Gastroesophageal sphincter (tissue), 4 donors: ENCODE data around the gene FGD5. TPM values are rescaled to one million over a fixed set of nuclear protein-coding genes. Genes with fewer than 3 reads are reported as not detected.

Experiments
- ATAC-seq: fragments of 150-250 bp; one replicate; pipeline ENCODE4 v1.9.1; 2016; ENCODE audit warnings: mild to moderate bottlenecking, moderate library complexity
- H3K27ac ChIP-seq, 4 donors: fragments of 200-600 bp; sonication (generic) in 3 of 4; 1 replicate in 3 of 4; 2 replicates in 1 of 4; pipeline ENCODE4 v1.5.1; 2016 to 2019
- H3K27me3 ChIP-seq: fragments of 200-600 bp; sonication (generic); one replicate; pipeline ENCODE4 v1.5.1; 2019
- H3K36me3 ChIP-seq, 2 donors: fragments of 200-600 bp; sonication (generic); one replicate each; pipeline ENCODE4 v1.5.1; 2019; ENCODE audit warnings: control low read depth in 1 of 2
- H3K4me1 ChIP-seq, 3 donors: fragments of 200-600 bp; sonication (generic); 1 replicate in 2 of 3; 2 replicates in 1 of 3; pipeline ENCODE4 v1.5.1; 2016 to 2019; ENCODE audit warnings: control low read depth in 2 of 3
- H3K4me3 ChIP-seq, 2 donors: fragments of 200-600 bp; sonication (generic); one replicate each; pipeline ENCODE4 v1.5.1; 2019; ENCODE audit warnings: mild to moderate bottlenecking in 1 of 2, moderate library complexity in 1 of 2
- H3K9me3 ChIP-seq, 3 donors: fragments of 200-600 bp; sonication (generic); one replicate each; pipeline ENCODE4 v1.5.1; 2017 to 2019; ENCODE audit warnings: control low read depth in 2 of 3
- CTCF ChIP-seq, 4 experiments: fragments of 200-600 bp in 2 of 4; fragments of 450-650 bp in 2 of 4; sonication (generic) in 1 of 4; IDR thresholded peaks; one replicate each; pipeline ENCODE4 v1.5.1; 2017 to 2019; ENCODE audit warnings: antibody characterized with exemption in 4 of 4, mild to moderate bottlenecking in 2 of 4, moderate library complexity in 2 of 4
- EP300 ChIP-seq: sonication (generic); formaldehyde crosslinking; IDR thresholded peaks from one replicate; pipeline ENCODE4 v1.6.1; 2017; ENCODE audit warnings: antibody characterized with exemption, mild to moderate bottlenecking
- POLR2A ChIP-seq, 2 donors: fragments of 450-650 bp; IDR thresholded peaks; one replicate each; pipeline ENCODE4 v1.6.1; 2017; ENCODE audit warnings: antibody characterized with exemption in 2 of 2, mild to moderate bottlenecking in 2 of 2, moderate library complexity in 1 of 2
- POLR2AphosphoS5 ChIP-seq: sonication (generic); formaldehyde crosslinking; IDR thresholded peaks from one replicate; pipeline ENCODE4 v1.6.1; 2017; ENCODE audit warnings: antibody characterized with exemption
- WGBS, 2 donors: methylation state at CpG; one replicate each; pipeline ENCODE4 v1.1.5; 2018; ENCODE audit warnings: low coverage in 1 of 2; 5-methylcytosine and 5-hydroxymethylcytosine counted together
- total RNA-seq, 4 donors: library from RNA; depleted of rRNA; stranded (reverse); fragments of >200 nt; gene quantifications; one replicate each; pipeline ENCODE4 v1.1.0, GENCODE V29; 2016

The FGD5 gene
- total RNA-seq, 4 donors from 2014 or later, result 16.1 to 18.7 (median 17.3) TPM

GRCh38 chr3:14909250-14909649 is 90.5 kb downstream of the FGD5 start:
- Histone ChIP-seq H3K27ac (no peak overlapping the region), H3K36me3 (peaks cover 0 to 16% of the 10 kb centered on the region in 2 donors), H3K4me3 (no peak overlapping the region), H3K4me1 (peaks cover 0 to 11% (median 0%) of the 10 kb centered on the region in 3 donors), H3K27me3 (peaks cover 13% of the 10 kb centered on the region), H3K9me3 (peaks cover 0 to 10% (median 0%) of the 10 kb centered on the region in 3 donors)
- 69 to 70% methylated on average over 4 to 5 of the region's 5 CpGs for WGBS, 2 donors
- no peak for ATAC-seq
- TF ChIP-seq POLR2AphosphoS5, result no peak
- no peak for TF ChIP-seq EP300
- TF ChIP-seq CTCF (IDR thresholded peaks at IDR 0.05), result no peak
- TF ChIP-seq POLR2A (IDR thresholded peaks at IDR 0.05), result no peak

DNA sequence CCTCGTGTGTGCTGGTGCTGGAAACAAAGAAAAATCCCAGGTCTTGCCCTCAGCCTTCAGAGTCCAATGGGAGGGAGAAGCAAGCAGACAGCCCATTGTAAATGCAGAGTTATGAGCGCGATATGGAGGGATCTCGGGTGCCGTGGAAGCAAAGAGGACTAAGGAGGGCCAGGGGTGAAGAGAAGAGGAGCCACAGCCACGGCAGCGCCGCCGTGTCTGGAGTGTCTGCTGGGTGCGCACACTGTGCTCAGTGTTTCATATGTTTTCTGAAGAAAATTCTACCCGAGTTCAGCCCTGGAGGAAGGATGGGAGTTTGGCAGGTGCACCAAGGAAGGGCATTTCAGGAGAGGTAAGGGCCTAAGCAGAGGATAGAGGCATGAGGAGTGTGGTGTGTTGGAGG is 92.9 kb downstream of the FGD5 start:
- no peaks in the 10 kb centered on the region for H3K9me3 ChIP-seq
- TF ChIP-seq POLR2AphosphoS5 (no peak), EP300 (no peak), POLR2A (IDR thresholded peaks at IDR 0.05) (no peak), CTCF (IDR thresholded peaks at IDR 0.05) (no peak)
- peaks cover 0 to 4% (median 0%) of the 10 kb centered on the region in 3 donors for H3K4me1 ChIP-seq
- 95% methylated on average over 9 of the region's 11 CpGs; no CpG with 5 or more reads in 1 of the 2 donors for WGBS, 2 donors
- H3K4me3 ChIP-seq, result no peak overlapping the region
- ATAC-seq, result no peak
- H3K36me3 ChIP-seq, result peaks cover 0 to 16% of the 10 kb centered on the region in 2 donors
- no peak overlapping the region for H3K27ac ChIP-seq
- H3K27me3 ChIP-seq, result peaks cover 13% of the 10 kb centered on the region

GRCh38 chr3:14913071-14913925 is 94.5 kb downstream of the FGD5 start:
- Histone ChIP-seq H3K27me3 (peaks cover 13% of the 10 kb centered on the region), H3K36me3 (peaks cover 0 to 31% of the 10 kb centered on the region in 2 donors), H3K9me3 (no peaks in the 10 kb centered on the region), H3K27ac (no peak overlapping the region), H3K4me1 (no peaks in the 10 kb centered on the region), H3K4me3 (no peak overlapping the region)
- TF ChIP-seq CTCF (IDR thresholded peaks at IDR 0.05) (no peak), EP300 (no peak), POLR2AphosphoS5 (no peak), POLR2A (IDR thresholded peaks at IDR 0.05) (no peak)
- ATAC-seq, result no peak
- 72 to 85% methylated on average over 3 to 6 of the region's 10 CpGs for WGBS, 2 donors

GRCh38 chr3:14913926-14914778 is 95.4 kb downstream of the FGD5 start:
- H3K36me3 ChIP-seq, result peaks cover 0 to 31% of the 10 kb centered on the region in 2 donors
- H3K27ac ChIP-seq, result no peak overlapping the region
- no peaks in the 10 kb centered on the region for H3K4me1 ChIP-seq
- TF ChIP-seq EP300 (no peak), POLR2A (IDR thresholded peaks at IDR 0.05) (no peak), CTCF (IDR thresholded peaks at IDR 0.05) (no peak), POLR2AphosphoS5 (no peak)
- peaks cover 13% of the 10 kb centered on the region for H3K27me3 ChIP-seq
- H3K4me3 ChIP-seq, result no peak overlapping the region
- H3K9me3 ChIP-seq, result no peaks in the 10 kb centered on the region
- ATAC-seq, result no peak
- WGBS, 2 donors, result 73 to 100% methylated on average over 2 of the region's 14 CpGs
